HTR-8/SVneo (cell line): ENCODE results near the gene PTPA.

Source experiments
- DNase-seq: peaks from one replicate; pipeline ENCODE4 v3.0.0; 2011; ENCODE audit warnings: low spot score, mixed read lengths; ENCODE audit not compliant: insufficient read length
- FAIRE-seq: peaks from 2 replicates; lab custom pipeline; 2011; peaks lifted over from hg19 to GRCh38; lab: Jason Lieb, UNC

The PTPA gene

GRCh38 chr9:129110740-129111527 lies at the start of gene PTPA, which contains the start of gene CRAT:
PTPA (plus strand) TSS chr9:129111415; CDS start chr9:129111601, 186 bp downstream.
CRAT (minus strand) TSS chr9:129110793; CDS start chr9:129110509, 284 bp downstream.
- FAIRE-seq: no peak
- DNase-seq: peak; percentile 93

- DNase-seq (no peak), FAIRE-seq (no peak)
These were observed 48.2 kb upstream of the PTPA start for GRCh38 chr9:129063061-129063460.

GRCh38 chr9:129064499-129064908 lies 46.7 kb upstream of the PTPA start:
- DNase-seq: no peak
- FAIRE-seq: no peak

GRCh38 chr9:129068110-129068509 lies 43.1 kb upstream of the PTPA start:
- DNase-seq (no peak), FAIRE-seq (no peak)

GRCh38 chr9:129068990-129069861 lies 42.0 kb upstream of the PTPA start:
- FAIRE-seq: no peak
- DNase-seq: no peak

- no peak for FAIRE-seq
These were observed 41.2 kb upstream of the PTPA start for GRCh38 chr9:129069862-129070641.

GRCh38 chr9:129070696-129071525 lies 40.3 kb upstream of the PTPA start:
- no peak for DNase-seq
- no peak for FAIRE-seq

More at GRCh38 chr9:129069862-129070641, 41.2 kb upstream of the PTPA start:
- DNase-seq: no peak

- no peak for FAIRE-seq
These were observed 39.6 kb upstream of the PTPA start for GRCh38 chr9:129071526-129072126.

GRCh38 chr9:129072171-129072570 lies 39.0 kb upstream of the PTPA start:
- DNase-seq: no peak
- no peak for FAIRE-seq

More at GRCh38 chr9:129071526-129072126, 39.6 kb upstream of the PTPA start:
- no peak for DNase-seq

GRCh38 chr9:129073404-129073803 lies 37.8 kb upstream of the PTPA start:
- no peak for DNase-seq
- no peak for FAIRE-seq

- FAIRE-seq (no peak), DNase-seq (no peak)
These were observed 37.1 kb upstream of the PTPA start for GRCh38 chr9:129074106-129074505.

- DNase-seq: no peak
- FAIRE-seq: no peak
These were observed 35.1 kb upstream of the PTPA start for GRCh38 chr9:129075996-129076639.

GRCh38 chr9:129076640-129077037 lies 34.6 kb upstream of the PTPA start:
- no peak for DNase-seq
- FAIRE-seq: no peak

- no peak for FAIRE-seq
- DNase-seq: no peak
These were observed 34.0 kb upstream of the PTPA start for GRCh38 chr9:129077236-129077635.

- FAIRE-seq (no peak), DNase-seq (no peak)
These were observed 32.3 kb upstream of the PTPA start for GRCh38 chr9:129078691-129079503.

- DNase-seq: no peak
- no peak for FAIRE-seq
These were observed 31.4 kb upstream of the PTPA start for GRCh38 chr9:129079829-129080228.

- no peak for DNase-seq
- FAIRE-seq: no peak
These were observed 31.0 kb upstream of the PTPA start for GRCh38 chr9:129080298-129080600.
